Measurements from ENCODE around the gene RAD51B.
"Not testable (repeated sequence)": the region's sequence is repeated elsewhere in the genome, so short reads cannot be mapped to it uniquely, and the experiment has no call there.

RAD51B gene

DNA sequence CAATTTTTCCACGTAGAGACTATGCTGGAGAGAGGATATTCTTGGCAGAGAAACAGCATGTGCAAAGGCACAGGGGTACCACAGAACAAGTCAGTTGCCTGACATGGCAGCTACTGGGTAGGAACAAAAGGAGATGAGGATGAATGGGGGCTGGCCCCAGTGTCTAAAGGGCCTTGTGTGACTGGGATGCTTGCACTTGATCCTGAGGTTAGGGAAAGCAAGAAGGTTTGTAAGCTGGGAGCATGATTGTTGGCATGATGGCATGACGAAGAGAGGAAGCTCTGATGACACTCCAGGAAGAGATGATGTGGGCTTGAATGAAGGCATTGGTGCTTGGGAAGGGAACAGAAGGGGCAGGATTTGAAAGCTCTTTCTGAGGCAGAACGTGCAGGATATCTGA lies 834.2 kb downstream of the RAD51B start:
- no peak for DNase-seq

DNA sequence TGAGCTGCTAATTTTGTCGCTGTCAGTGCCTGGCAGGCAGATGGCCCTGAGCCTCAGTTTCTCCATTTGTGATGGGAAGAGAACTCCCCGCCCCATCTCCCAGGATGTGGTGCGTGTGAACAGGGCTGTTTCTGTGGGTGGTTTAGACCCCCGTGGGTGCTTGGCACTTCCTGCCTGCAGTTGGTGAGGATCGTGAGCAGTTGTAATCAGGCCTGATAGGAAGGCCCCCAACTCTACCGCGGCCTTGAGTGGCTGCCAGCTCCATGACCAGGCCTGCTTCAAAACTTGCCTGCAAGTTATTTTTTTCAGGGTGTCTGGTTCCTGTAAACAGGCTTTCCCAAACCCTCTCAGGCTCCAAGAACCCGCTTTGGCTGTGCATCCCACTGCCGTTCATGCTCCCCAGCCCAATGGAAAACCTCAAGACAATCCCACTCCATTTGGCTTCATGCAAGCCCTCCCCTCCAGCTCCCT lies 834.9 kb downstream of the RAD51B start:
- no peak for DNase-seq

DNA sequence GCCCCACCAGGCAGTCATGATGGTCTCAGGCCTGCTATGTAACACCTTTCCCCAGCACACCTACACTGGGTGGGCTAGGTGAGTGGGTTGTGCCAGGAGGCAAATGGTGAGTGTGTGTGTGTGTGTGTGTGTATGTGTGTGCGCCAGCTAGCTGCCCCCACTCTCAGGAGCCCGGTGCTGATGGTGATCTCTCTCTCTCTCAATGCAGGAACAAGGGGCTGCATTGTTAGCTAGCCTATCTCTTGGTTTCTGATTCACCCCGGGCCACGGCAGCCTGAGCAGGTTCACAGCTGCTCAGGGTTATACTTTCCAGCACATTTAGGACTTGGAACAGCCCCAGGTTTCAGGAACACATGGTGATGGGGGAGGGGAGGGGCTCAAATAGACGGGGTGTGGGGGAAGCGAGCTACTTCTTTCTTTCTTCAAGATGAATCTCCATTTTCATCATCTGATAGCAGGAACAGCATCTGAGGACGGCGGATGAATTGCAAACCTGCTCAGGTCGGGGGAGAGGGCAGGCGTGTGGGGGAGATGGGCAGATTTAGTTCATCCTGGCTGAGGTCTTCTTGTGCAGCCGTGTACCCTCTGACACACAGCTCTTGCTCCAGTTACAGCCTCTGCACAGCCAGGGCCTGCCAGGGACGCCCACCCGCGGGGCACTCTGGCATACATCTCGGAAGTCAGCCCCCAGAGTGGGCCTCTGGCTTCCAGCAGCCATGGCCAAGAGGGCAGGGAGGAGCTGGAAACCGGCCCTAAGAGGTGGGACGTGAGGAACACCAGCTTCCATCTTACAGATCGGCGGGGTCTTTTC lies 835.6 kb downstream of the RAD51B start:
- DNase-seq: no peak

GRCh38 chr14:68655911-68656316 lies 836.3 kb downstream of the RAD51B start:
- DNase-seq: no peak

GRCh38 chr14:68656452-68656851 lies 836.9 kb downstream of the RAD51B start:
- DNase-seq: no peak

DNA sequence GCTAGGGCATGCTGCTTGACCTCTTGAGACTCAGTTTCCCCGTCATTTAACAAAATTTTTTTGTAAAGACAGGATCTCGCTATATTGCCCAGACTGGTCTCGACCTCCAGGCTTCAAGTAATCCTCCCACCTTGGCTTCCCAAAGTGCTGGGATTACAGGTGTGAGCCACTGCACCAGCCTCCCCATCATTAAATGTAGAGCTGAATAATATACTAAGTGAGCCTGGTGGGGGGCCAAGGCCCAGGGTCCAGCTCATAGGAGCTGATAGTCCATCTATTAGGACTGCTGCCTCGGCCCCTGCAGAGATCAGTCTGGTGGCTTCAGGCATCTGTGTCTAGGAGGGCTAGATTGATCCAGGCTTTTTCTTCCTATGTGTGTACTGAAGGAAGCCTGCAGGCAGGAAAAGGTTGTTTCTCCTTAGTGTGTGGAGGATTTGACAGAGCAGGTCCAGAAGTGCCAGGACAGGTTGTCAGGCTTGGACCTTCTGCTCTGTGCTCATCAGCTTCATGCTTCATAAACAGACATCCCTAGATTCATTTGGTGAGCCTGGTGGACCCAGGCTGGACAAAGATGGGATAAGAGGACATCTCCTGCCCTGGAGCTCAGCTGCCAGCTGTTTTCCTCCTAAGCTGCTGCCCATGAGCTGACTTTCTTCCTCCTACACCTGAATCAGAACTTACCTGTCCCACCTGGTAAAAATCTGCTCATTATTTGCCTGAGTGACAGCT lies 837.9 kb downstream of the RAD51B start:
- no peak for DNase-seq

DNA sequence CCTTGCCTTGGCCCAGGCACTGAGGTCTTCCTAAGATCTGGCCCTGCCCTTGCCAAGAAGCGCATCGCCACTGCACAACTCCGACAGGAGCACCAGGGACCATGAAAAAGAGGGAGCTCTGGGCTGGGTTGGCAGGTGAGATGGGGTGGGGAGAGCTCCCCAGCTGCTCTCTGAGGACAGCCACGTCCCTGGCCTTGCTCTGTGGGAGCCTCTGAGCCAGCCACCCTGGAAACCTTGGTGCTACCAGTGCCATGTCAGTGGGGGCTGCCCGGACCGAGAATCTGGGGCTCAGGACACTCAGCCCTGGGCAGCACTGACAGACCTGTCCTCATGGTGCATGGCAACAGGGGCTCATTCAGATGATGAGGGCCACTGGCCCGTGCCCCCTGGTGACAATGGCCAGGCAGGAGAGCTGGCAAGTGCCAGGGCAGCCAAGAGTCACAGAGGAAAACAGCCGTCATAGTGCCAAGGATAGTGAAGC lies 838.5 kb downstream of the RAD51B start:
- no peak for DNase-seq

DNA sequence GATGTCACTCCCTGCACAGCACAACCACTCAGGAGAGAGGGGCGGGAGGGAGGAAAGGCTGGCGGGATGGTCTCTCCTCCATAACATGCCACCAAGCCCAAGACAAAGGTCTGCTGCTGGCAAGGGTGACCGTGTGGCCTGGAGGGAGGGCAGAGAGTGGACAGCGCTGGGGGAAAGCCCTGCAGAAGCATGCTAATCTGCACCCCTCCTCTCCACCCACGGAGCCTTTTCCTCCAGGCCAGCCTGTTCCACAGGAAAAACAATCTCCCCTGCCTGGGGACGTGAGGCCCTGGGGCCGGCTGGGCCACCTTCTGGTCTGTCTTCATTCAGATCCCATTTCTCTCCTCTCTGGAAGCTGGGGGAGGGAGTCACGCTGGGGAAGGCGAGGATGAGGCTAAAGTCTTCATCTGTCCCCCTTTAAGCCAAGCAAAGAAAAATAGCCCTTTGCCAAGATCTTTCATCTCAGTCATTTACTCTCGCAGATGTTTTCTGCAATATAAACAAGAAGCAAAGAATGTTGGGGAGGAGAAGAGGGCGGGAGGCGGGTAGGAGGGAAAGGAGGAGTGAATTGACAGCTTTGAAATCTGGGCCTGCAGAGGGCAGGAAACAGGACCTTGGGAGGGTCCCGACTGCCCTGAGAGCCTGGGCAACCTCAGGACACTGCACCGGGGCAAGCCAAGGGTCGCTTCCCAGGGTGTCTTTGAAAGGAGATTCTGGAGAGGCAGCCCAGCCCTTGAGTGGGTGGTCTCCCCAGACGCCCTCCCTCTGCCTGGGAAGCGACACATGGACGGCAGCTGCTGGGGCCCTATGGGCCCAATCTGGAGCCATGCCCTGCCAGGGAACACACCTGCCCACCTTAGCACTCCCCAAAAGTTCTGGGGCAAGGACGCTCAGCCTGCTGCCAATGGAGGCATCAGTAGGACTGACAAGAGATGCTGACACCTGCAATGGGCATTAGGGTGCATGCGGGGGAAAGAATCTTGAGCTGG lies 839.7 kb downstream of the RAD51B start:
- DNase-seq: no peak

- DNase-seq: no peak
Observed at GRCh38 chr14:68660495-68660894, 840.9 kb downstream of the RAD51B start.

DNA sequence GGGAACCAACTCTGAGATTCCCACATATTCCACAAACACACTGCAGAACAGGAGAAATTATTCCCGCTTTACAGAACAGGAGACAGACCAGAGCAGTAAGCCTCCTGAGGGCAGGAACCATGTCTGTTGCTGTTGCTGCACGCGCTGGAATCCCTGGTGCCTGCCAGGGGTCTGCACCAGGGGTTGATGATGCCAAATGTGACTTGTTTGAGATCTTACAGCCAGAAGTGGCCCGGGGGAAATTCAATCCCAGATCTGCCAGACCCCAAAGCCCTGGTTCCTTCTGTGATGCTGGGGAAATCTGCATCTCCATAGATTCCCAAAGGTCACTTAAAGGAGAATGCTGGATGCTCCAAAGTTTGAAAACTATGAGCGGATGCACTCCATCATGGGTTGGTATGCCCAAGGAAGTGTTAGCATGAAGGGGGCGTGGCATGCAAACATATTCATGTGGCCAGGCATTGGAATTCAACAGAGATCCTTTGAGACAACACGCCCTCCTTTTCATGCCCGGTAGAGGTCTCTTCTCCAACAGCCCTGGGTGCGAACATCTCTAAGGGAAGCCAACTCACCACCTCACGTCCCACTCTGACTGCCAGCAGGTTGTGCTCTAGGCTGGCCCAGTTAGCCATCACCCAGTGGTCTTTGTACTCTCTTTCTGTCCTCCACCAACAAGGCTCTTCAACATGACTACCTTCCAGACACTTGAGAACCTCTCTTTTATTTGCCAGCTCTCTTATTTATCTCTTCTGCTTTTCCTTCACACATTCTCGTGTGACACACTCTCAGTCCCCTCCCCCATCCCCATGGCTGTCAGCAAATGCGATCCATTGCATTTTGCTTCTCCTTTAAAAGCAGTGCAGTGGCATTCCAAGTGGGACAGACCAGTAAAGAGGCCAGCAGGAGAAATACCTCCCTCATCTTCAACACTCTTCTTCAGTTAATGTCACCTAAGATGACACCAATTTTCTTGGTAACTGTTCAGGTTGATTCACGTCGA lies 841.9 kb downstream of the RAD51B start:
- DNase-seq: no peak

- DNase-seq: no peak
Observed at GRCh38 chr14:68662392-68662791, 842.8 kb downstream of the RAD51B start.

- not testable (repeated sequence) for DNase-seq
Observed at GRCh38 chr14:68662826-68663225, 843.2 kb downstream of the RAD51B start.

DNA sequence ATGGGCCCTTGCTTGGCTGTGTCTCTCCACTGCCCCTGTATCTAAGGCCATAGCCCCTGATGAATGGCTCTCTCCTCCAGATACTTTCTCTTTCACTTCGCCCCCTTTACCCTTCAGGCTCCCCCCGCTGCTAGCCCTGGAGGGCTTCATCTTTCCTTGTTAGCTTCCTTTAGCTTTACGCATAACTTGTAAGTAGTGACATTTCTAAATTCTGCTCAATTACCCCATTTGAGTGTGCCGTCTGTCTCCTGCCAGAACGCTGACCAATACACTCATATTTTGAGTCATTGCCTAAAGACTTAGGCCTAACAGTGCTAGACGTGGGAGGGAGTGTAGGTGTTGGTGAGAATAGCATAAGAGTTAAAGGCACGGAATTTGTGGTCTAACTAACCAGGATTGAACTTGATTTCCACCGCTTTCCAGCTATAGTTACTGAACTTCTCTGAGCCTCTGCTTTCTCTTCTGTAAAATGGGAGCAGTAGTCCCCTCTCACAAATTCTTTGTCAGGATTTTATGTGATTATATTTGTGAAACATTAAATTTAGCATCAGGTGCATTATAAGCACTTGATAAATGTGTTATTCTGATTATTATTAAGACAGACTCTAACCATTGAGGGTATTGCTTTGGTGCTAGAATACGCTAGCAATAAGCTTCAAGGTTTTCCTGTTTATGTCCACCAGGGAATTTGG lies 844.0 kb downstream of the RAD51B start:
- peak; percentile 30 for DNase-seq

- DNase-seq: no peak
Observed at GRCh38 chr14:68664225-68664681, 844.7 kb downstream of the RAD51B start.

DNA sequence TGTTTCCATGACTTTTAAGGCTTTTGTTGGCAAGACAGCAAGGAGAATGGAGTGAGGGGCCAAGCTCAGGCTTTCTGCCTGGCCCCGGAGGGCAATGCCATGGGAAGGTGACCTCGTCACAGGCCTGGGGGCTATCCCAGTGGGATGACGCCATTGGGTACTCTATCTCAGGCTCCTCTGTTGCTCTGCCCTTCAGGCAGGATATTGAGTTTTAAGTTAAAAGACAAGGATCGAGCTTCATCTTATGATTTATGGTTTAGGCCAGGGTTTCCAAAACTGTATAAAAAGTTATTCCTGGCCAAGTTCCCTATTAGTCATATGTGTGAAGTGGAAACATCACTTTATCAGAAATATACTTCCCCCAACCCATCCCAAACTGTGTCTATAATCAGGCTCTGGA lies 845.6 kb downstream of the RAD51B start:
- no peak for DNase-seq

DNA sequence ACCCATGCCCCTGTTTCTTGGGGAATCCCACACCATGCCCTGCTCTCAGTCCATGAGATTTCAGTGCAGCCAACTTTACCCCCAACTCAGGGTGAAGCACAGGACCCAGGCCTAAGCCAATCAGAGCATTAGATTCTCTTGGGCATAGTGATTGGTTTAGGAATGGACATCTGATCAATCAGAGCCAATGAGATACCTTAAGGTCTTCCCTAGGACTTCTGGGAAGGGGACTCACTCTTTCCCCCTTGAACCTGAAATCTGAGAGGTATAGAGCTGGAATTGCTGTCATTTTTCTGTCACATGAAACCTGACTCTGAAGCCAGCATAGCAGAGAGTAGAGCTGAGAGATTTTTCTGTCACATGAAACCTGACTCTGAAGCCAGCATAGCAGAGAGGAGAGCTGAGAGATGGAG lies 846.2 kb downstream of the RAD51B start:
- no peak for DNase-seq

DNA sequence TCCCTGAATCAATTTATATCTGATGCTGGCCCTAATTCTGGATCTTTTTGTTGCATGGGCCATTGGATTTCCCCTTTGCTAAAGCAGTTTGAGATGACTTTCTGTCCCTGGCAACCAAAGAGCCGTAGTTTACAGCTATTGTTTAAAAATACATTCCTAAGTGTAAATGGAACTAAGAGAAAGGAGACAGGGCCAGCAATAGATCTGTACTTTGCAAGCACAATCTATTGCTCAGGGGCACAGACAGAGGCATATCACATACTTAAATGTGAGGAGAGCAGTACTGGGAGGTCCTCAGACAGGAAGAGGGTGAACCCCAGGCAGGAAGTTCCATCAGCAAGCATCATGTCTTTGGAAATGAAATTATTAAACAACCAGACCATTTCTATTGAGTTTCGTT lies 846.7 kb downstream of the RAD51B start:
- DNase-seq: no peak

DNA sequence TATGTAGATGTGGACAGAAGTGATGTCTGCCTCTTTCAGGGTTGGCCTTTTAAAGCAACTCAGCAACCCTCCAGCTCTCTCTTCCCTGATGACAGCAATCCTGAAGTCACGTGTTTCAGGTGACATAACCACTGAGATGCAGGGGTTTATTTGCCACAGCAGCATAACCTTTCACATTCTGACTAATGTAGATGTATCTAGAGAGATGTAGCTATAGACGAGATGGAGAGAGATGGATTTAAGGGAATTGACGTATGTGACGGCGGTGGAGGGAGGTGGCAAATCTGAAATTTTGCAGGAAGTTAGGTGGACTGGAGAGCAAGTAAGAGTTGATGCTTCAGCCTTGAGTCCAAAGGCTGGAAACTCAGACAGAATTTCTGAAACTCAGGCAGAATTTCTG lies 847.3 kb downstream of the RAD51B start:
- no peak for DNase-seq

- DNase-seq: no peak
Observed at GRCh38 chr14:68667313-68667791, 847.8 kb downstream of the RAD51B start.

DNA sequence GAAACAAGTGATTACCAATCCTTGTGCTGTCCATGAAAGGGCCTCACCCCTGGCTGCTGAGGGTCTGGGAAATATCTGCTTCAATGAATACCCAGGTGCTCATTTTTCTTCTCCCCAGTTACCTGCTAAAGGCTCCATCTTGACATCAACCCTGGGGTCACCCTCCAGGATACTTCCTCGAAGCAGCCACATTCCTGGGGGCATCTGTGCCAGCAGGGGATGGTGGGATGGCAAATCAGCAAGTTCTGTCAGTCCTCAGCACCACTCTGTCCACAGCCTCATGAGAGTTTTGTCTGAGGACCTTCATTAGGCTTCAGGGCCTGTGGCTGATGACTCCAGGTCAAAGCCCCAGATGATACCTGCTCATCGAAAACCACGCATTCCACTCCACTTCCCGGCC lies 848.4 kb downstream of the RAD51B start:
- no peak for DNase-seq

- no peak for DNase-seq
Observed at GRCh38 chr14:68668531-68668930, 849.0 kb downstream of the RAD51B start.
